GM18526 (cell line): ENCODE data around the gene CIBAR2.

Experiments
- POLR2A ChIP-seq: IDR thresholded peaks from 3 replicates; pipeline ENCODE4 v1.6.1; 2011; ENCODE audit not compliant: insufficient read length; ENCODE audit errors: extremely low read depth

The CIBAR2 gene

DNA sequence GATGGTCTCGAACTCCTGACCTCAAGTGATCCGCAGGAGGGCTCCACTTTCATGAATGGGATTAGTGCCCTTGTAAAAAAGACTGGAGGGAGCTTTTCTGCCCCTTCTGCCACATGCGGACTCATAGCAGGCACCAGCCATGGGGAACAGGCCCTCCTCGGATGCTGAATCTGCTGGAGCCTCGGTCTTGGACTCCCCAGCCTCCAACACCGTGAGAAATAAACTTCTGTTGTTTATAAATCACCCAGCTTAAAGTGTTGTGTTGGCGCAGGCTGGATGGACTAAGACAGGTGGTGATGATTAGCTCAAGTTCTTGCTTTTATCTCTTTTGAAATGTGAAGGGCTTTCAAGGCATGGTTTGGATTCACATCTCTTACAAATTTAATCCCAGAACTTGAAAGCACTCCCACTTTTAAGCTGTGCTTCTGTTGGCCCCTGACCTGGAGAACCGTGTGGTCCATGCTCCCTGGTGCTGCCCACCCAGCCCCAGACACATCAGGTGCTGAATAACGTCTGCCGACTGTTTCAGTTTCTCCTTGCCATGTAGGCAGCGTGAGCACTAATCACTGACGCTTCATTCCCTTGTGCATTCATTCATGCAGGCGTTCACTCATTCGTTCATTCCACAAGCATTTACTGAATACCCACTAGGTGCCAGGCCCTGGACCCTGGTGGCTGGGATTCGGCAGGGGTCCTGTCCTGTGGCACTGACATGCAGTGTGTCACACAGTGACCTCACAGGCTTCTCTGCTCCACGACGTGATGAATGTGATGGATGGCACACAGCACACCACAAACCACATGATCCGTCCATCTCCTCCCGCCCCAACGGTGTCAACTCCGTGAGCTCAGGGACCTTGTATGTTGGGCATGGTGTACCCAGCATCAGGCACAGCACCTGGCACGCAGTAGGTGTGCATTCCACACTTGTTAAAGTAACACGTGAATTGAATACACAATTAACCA, 8.9 kb downstream of the CIBAR2 start:
- no peak for TF ChIP-seq POLR2A

DNA sequence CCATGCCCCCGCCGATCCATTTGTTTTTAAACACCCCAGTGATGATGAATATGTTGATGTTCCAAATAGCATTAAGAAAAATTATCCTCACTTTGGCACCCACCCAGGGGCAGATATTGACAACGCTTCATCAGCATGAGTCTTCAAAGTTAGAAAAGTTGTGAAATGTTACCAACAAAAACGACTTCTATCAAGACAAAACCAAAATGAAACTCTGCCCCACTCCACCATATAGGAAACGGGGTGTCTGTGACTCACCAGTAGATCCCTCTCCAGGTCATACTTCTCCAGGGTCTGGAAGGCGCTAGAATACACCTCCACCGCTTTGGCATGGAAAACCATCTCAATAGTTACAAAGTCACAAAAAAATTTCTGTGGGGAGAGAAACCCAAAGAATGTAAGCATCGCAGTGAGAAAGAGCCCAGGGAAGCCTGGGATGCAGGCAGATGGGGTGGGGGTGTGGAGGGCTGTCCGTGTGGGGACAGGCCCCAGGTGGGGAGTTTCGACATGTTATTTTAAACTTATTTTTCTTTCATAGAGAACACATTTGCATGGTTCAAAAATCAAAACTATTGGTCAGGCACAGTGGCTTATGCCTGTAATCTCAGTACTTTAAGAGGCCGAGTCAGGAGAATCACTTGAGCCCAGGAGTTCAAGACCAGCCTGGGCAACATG, 10.2 kb downstream of the CIBAR2 start:
- TF ChIP-seq POLR2A, result no peak

DNA sequence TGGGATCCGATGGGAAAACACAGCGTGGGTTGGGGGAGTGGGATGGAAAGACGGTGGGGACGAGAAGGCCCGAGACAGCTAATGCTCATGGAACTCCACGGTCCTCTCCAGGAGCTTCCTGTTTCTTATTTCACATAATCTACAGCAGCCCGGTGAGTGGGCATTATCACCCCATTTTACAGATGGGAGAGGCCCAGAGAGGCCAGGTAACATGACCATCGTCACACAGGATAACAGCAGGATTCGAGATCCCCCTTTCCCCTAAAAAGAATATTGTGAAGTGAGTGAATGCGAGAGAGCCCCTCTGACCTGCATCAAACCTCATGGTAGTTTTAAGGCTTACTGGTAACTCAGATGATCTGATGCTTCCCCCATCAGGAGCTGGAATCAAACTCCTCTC, 12.0 kb downstream of the CIBAR2 start:
- no peak for TF ChIP-seq POLR2A

DNA sequence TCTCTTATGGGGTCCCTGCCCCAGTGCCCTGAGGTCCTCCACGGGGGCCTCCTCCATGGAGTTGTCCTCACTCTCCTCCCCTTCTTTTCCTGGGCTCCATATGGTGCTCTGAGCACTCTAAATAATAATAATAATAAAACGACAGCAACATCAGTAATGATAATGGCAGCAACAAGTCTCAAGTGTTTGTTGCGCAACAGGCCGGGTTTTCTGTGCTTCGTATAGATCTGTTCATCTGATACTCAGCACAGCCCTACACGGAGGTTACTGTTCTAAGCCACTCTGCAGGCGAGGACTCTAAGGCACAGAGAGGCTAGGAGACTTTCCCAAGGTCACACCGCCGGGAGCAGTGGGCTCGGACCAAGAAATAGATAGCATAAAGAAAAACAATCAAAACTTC, 13.7 kb downstream of the CIBAR2 start:
- no peak for TF ChIP-seq POLR2A

DNA sequence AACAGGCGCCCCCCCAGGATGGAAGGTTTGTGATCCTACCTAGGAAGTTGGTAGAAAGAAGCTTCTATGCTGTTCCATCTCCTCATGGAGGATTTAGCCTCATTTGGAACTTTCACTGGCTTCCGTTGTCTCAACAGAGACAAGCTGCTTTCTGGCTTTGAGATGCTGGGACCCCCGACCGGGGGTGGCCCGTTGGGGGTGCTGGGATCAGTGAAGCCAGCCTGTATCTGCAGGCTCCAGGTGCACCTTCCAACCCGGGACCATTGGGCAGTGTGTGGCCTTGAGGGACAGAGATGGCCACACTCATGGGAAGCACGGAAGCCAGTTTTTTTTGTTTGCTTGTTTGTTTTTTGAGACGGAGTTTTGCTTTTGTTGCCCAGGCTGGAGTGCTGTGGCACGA, 15.4 kb downstream of the CIBAR2 start:
- TF ChIP-seq POLR2A, result no peak

DNA sequence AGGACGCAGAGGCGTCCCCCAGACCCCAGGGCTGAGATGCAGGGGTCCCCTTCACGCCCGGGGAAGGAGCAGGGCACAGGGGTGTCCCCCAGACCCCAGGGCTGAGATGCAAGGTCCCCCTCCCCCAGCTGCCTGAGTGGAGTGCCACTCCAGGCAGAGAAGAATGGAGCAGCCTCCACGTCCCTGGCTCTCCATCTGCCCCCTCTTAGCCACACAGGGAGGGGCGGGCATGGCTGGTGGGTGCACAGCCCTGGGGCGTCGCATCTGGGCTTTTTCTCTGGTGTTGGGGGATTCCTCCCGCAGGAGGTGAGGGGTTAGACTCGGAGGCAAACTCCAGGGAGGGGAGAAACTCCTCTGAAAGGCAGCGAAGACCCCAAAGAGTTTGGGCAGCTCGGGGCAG, 17.5 kb downstream of the CIBAR2 start:
- no peak for TF ChIP-seq POLR2A

DNA sequence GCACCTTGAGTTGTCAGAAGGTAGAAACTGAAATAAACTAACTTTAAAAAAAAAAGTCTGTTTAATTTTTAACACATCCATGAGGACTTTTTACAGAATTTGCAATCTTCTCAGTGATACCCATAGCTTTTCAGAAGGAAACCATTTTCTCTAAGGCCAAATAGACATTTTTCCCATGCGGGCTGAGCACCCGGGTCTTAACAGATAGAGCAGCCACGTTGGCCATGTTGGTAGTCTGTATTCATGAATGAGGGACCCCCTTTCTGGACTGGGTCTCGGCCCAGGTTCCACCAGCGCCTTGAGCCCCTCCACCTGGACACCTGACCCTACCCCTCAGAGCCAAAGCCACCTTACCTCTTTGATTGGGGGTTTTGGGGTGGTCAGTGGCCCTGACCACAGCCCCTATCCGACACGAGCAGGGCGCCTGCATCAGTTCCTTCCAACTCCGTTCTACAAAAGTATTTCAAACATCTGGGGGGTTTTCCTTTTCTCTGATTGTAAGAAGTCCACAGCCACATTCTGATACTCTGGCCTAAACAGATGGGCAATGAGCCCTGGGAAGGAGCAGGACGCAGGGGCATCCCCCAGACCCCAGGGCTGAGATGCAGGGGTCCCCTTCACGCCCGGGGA, 18.0 kb downstream of the CIBAR2 start:
- TF ChIP-seq POLR2A, result no peak

DNA sequence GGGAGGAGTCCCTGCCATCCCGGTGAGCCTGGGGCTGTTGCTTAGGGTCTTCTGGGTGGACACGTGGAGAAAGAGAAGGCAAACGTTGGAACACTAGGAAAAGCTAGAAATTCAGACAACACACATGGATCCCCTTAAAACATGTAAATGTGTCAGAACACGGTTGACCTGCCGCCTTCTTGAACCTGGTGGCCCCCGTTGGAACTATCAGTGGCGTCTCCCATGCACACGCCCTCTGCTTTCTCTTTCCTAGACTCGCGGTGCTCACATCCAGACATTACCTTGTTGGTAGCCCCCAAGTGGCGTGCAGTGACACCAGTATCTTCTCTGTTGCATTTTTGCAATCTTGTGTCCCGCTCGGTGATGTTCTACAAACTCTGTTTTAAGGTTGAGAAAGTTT, 18.6 kb downstream of the CIBAR2 start:
- TF ChIP-seq POLR2A, result no peak

DNA sequence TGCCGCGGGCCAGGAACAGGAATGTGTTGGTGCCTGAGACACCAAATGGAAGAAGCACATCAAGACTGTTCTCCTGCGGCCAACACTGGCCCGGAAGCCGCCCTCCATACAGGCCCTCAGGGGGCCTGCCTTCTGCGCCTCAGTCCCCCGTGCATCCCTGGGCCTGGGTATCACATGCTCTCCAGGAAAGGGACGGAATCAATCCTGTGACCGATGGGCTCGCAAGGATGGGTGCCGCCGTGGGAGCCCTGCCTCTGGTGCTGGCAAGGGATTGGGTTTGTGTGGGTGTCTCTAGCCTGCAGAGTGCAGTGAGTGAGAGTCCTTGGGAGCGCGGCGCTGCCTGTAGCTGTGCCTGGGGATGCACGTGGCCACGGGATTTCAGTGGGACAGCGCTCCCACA, 19.4 kb downstream of the CIBAR2 start:
- TF ChIP-seq POLR2A, result no peak

DNA sequence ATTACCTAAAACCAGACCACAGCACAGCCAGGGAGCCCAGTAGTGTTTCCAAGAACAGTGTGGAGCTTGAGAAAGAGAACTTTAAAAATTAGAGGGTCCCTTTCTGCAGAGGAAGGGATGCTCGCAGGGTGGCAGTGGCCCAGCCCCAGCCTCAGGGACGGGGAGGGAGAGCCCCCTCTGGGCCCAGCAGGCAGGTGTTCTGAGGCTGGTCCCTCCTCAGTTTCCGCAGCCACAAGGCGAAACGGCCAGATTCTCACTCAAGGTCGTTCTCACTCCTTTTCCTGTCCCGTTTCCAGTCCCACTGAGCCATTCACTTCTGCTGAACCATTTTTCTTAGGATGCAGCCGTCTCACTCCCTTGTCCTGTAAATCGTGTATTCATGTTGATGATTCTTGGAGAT, 20.0 kb downstream of the CIBAR2 start:
- TF ChIP-seq POLR2A, result no peak

DNA sequence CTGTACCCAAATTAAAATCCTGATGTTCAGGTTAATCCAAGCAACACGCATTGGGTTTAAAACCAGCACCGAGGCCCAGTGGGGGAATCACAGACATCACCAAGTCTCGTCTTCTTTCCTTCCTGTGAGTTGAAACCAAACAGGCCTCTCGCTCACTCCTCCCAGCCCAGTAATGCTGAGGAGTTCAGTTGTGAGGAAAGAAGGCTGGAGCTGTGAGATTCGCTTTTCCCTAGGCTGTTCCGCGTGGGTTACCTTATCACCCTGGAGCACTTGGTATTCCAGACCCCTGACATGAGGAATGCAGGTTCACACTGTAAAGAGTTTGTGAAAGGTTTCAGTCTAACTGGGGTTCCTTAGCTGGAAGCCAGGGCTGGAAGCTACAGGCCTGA, 20.8 kb downstream of the CIBAR2 start:
- no peak for TF ChIP-seq POLR2A

DNA sequence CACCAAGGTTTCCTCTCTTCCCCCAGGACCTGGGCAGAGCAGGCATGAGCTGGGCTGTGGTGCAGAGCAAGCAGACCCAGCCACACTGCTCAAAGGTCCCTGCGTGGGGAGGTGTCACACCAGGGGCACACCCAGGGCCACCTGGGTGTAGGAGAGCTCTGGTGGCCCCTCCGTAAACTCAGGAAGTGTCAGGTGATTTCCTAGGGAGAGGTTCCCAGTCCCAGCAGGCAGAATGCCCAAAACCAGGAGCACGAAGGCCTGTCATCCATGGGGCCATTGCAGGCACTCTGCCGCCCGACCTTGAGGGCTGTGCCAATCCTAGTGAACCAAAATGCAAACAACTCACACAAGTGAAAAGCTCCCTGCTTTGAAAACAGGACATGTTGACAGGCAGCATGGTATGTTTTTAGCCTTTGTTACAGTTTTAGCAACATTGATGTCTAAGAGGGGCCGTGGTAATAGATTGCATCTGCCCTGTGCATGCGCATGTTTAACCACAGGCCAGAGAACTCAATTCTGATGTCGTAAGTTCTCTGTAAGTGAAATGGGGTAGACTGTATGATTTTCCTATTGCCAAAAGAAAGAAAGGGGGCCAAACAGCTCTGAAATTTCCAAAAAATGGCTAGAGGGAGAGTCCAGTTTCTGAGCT, 21.3 kb downstream of the CIBAR2 start:
- no peak for TF ChIP-seq POLR2A

DNA sequence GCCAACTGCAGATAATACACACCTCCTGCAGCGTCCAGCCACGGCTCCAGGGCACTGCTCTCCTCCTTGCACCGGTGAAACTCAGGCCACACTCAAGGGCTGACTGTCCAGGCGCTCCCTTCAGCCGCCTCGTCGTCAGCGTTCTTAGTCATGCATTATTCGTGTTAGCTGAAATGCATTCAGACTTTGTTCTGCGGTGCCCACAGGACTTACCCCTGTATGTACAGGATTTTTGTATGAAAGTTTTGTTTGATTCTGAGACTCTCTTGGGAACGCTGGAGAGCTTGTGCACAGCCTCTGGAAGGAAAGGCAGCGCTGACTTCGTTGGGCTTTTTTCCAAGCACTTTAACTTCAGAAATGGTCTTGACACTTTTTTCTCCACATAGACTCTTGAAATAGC, 22.1 kb downstream of the CIBAR2 start:
- TF ChIP-seq POLR2A, result no peak

DNA sequence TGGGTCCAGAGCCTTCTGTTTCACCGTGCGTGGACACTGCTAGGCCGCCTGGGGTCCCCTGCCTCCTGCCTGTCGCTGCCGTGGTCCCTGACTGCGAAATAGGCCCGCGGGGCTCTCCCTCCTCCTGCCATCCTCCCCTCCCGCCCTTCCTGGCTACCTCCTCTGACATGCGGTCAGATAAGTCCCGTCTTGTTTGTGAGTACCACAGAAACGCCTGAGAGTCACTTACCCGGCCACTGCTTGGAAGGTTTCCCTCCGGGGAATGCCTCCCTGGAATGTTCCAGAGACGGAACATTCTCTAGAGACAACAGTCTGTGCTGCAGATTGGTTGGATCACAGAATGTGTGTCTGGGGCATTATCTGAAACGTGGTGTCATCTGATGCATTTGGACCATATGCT, 22.7 kb downstream of the CIBAR2 start:
- no peak for TF ChIP-seq POLR2A

DNA sequence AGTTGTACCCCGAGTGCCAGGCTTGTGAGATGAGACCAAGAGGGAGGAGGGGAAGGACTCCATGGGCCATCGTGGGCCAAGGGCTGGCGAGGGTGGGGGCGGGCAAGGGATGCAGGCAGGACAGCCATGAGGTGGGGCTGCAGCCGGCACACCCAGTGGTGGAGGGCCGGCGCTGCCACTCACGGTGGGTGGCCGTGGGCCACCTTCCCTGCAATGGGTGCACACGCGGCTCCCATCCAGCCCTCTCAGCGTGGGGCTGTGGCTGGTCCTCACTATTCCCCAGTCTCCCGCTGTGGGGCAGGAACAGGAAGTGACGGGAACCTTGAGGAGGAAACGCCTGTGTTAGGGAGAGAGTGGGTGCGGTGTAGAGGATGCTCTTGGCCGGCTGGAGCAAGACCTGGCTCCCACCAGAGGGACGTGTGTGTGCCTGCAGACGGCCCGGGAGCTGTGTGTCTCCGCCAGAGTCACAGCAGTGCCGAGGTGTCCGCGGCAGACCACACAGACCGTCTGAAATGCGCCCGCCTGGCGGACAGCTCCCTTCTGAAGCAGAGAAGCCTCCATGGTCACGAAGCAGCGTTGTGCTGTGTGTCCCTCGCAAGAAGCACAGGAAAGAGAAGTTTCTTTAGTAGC, 23.6 kb downstream of the CIBAR2 start:
- no peak for TF ChIP-seq POLR2A
